22Rv1 (cell line): ENCODE measurements around the gene ZC3H7B.

ENCODE experiments used
- H3K27ac ChIP-seq: fragments of 450-650 bp; 2 replicates; pipeline ENCODE4 v1.5.1; 2017
- ZFX ChIP-seq: fragments of 450-650 bp; IDR thresholded peaks from 2 replicates; pipeline ENCODE4 v1.6.1; 2017; ENCODE audit warnings: antibody characterized with exemption, borderline replicate concordance
- TF ChIP-seq, protein P1 (sequence below): fragments of 450-650 bp; IDR thresholded peaks from 2 replicates; pipeline ENCODE4 v1.5.1; 2017; ENCODE audit warnings: mild to moderate bottlenecking

The ZC3H7B gene

DNA sequence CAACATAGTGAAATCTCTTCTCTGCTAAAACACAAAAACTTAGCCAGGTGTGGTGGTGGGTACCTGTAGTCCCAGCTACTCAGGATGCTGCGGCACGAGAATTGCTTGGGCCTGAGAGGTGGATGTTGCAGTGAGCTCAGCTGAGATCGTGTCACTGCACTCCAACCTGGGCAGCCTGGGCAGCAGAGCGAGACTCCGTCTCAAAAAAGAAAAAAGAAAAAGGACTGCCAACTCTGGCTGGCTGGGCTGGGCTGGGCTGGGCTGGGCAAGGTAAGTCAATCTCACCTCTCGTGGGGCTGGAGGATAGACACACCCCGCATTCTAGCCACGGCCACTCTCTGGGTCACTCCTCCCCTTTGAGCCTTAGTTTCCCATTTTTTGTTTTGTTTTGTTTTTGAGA, 107.3 kb downstream of the ZC3H7B start:
- TF ChIP-seq, protein P1, sequence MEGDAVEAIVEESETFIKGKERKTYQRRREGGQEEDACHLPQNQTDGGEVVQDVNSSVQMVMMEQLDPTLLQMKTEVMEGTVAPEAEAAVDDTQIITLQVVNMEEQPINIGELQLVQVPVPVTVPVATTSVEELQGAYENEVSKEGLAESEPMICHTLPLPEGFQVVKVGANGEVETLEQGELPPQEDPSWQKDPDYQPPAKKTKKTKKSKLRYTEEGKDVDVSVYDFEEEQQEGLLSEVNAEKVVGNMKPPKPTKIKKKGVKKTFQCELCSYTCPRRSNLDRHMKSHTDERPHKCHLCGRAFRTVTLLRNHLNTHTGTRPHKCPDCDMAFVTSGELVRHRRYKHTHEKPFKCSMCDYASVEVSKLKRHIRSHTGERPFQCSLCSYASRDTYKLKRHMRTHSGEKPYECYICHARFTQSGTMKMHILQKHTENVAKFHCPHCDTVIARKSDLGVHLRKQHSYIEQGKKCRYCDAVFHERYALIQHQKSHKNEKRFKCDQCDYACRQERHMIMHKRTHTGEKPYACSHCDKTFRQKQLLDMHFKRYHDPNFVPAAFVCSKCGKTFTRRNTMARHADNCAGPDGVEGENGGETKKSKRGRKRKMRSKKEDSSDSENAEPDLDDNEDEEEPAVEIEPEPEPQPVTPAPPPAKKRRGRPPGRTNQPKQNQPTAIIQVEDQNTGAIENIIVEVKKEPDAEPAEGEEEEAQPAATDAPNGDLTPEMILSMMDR = no peak
- no peak for TF ChIP-seq ZFX
- no peak overlapping the region for H3K27ac ChIP-seq
